Upper lobe of right lung (tissue), 1 donor: ENCODE measurements around the gene OAF. TPM values are rescaled to one million over a fixed set of nuclear protein-coding genes. Genes with fewer than 3 reads are reported as not detected.

Experiments used
- ATAC-seq: fragments of 200-7000 bp; cut with Tn5 transposase; one replicate; pipeline ENCODE4 v1.9.1; 2020; ENCODE audit warnings: mild to moderate bottlenecking, moderate library complexity
- DNase-seq: peaks from one replicate; pipeline ENCODE4 v3.0.0-alpha.2; 2020
- H3K27ac ChIP-seq: fragments of 200-600 bp; one replicate; pipeline ENCODE4 v1.8.0; 2022
- H3K27me3 ChIP-seq: fragments of 200-600 bp; one replicate; pipeline ENCODE4 v1.8.0; 2022; ENCODE audit warnings: mild to moderate bottlenecking
- H3K36me3 ChIP-seq: fragments of 200-600 bp; one replicate; pipeline ENCODE4 v1.8.0; 2022
- H3K4me1 ChIP-seq: fragments of 200-600 bp; one replicate; pipeline ENCODE4 v1.8.0; 2022
- H3K4me3 ChIP-seq: fragments of 200-600 bp; one replicate; pipeline ENCODE4 v1.8.0; 2022; ENCODE audit warnings: mild to moderate bottlenecking
- H3K9me3 ChIP-seq: fragments of 200-600 bp; one replicate; pipeline ENCODE4 v1.8.0; 2022
- intact Hi-C: fragments of 100-400 bp; cut with DNase I; formaldehyde crosslinking; loops from one replicate; pipeline ENCODE4 v1.11.0; 2022
- total RNA-seq: library from RNA; stranded (reverse); fragmentation: NEBNext Ultra II Directional; extraction: Animal tissue kit (Norgen Biotek cat#: 25700); gene quantifications from one replicate; pipeline ENCODE4 v1.2.1, GENCODE V29; 2021
- TF ChIP-seq, protein P1 (sequence below): fragments of 200-600 bp; IDR thresholded peaks from one replicate; pipeline ENCODE4 v1.8.0; 2022; ENCODE audit warnings: antibody characterized with exemption
- donor health status: DM: no; HTN: yes; CAD: no; lungs with severe emphysema.

The OAF gene
- total RNA-seq, 1 donor from 2014 or later = 19.8 TPM

DNA sequence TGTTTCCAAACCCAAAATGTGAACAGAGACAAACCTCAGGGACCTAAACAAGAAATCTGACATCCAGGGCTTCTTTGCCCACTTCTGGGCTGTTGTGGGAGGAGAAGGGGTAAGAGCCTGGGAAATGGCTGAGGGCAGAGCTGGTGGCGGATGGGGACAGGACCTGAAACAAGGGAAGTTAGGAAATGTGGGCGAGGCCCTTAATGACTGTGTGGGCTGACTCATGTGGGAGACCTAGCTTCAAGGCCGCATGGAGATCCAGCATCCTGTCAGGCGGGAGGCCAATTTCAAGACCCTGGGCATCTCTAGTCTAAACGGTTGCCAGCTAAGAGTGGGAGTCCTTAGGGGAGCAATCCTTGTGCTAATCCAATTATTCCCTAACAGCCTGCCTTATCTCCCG lies 2.1 kb upstream of the OAF start:
- DNase-seq = no peak
- H3K27ac ChIP-seq = no peak overlapping the region

DNA sequence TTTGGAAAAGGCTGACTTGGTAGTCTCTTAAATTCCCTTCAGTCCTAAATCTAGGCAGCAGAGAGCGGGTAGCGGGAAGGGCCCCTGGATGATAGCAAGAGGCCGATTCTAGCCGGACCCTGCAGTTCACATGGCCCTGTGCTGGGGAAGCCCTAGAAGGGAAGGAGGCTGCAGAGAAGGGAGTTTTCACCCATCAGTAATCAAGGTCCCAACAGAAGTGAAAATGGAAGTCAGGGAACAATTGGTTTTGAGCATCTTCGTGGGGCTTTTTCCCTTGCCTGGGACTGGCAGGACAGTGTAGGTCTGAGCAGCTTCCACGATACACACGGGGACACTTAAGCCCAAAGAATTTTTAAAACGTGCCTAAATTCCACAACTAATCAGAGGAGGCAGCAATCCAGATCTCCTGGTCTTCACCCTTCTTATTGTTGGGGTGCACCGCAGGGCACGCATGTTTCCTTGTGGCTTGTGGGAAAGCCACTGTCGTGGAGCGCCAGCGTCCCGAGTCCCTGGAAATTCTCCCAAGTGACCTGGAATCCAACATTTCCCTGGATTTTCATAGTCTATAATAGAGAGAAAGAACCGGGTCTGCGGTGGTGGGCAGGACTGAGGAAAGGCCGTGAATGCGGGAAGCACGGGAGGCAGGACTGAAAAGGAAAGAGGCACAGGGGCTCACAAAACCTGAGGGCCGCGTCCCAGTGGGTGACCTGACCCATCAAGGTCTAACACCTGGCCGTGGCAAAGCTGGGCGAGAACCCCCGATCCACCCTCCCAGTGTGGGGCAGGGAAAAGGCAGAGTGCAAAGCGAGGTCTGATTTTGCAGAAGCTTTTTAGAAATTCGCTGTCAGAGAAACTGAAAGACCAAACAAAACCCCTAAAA lies 846 bp upstream of the OAF start:
- TF ChIP-seq, protein P1, sequence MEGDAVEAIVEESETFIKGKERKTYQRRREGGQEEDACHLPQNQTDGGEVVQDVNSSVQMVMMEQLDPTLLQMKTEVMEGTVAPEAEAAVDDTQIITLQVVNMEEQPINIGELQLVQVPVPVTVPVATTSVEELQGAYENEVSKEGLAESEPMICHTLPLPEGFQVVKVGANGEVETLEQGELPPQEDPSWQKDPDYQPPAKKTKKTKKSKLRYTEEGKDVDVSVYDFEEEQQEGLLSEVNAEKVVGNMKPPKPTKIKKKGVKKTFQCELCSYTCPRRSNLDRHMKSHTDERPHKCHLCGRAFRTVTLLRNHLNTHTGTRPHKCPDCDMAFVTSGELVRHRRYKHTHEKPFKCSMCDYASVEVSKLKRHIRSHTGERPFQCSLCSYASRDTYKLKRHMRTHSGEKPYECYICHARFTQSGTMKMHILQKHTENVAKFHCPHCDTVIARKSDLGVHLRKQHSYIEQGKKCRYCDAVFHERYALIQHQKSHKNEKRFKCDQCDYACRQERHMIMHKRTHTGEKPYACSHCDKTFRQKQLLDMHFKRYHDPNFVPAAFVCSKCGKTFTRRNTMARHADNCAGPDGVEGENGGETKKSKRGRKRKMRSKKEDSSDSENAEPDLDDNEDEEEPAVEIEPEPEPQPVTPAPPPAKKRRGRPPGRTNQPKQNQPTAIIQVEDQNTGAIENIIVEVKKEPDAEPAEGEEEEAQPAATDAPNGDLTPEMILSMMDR = no peak
- H3K36me3 ChIP-seq = no peaks in the 10 kb centered on the region
- peak overlapping the region; percentile 64 for H3K4me3 ChIP-seq
- no peaks in the 10 kb centered on the region for H3K27me3 ChIP-seq
- no peak for ATAC-seq
- intact Hi-C loops = no loop called here
- no peaks in the 10 kb centered on the region for H3K9me3 ChIP-seq
- H3K4me1 ChIP-seq = peaks cover 24% of the 10 kb centered on the region
- H3K27ac ChIP-seq = peak overlapping the region; percentile 63
- no peak for DNase-seq

More for the DNA sequence above, 2.1 kb upstream of the OAF start:
- no peak overlapping the region for H3K4me3 ChIP-seq
- intact Hi-C loops = no loop called here
- H3K36me3 ChIP-seq = no peaks in the 10 kb centered on the region
- H3K4me1 ChIP-seq = peaks cover 24% of the 10 kb centered on the region
- peak; percentile 61 for ATAC-seq
- TF ChIP-seq, protein P1 = no peak
- H3K27me3 ChIP-seq = no peaks in the 10 kb centered on the region
- H3K9me3 ChIP-seq = no peaks in the 10 kb centered on the region

DNA sequence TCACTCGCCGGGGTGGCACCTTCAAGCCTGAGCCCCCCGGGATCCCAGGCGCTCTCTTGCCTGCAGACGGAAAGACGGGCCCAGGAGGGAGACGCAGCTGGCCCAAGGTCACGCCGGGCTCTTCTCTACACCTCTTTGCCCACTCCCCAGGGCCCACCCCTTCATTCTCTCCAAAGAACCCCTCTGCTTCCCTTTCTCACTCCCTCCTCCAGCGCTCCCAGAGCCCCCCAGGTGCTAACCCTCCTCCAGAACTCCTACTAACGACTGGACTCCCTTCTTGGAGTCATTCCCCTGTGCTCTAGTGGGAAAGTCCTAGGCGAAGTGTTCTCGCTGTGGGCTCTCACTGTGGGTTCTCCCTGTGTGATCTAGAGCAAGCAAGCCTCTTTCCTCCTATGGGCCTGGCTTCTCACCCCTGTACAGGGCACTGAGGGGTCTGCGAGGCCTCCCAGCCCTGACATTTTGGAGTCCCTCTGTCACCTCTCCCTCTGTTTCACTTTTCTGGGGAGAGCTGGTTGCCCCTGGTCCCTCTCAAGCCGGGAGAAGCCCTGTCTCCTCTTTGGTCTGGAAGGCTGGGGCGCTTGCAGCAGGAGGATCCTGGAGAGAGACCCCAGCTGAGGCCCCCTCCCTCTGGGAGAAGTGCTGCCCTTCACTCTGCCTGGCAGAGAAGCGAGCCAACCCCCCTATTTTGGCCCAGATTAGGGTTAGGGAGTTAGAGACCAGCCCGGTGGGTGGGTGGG lies 858 bp downstream of the OAF start:
- no peaks in the 10 kb centered on the region for H3K36me3 ChIP-seq
- TF ChIP-seq, protein P1 = no peak
- DNase-seq (no peak), ATAC-seq (no peak)
- H3K27me3 ChIP-seq = no peaks in the 10 kb centered on the region
- peak overlapping the region; percentile 13 for H3K27ac ChIP-seq
- H3K4me3 ChIP-seq = peak overlapping the region; percentile 64
- intact Hi-C loops = no loop called here
- H3K4me1 ChIP-seq = peaks cover 24% of the 10 kb centered on the region
- no peaks in the 10 kb centered on the region for H3K9me3 ChIP-seq

DNA sequence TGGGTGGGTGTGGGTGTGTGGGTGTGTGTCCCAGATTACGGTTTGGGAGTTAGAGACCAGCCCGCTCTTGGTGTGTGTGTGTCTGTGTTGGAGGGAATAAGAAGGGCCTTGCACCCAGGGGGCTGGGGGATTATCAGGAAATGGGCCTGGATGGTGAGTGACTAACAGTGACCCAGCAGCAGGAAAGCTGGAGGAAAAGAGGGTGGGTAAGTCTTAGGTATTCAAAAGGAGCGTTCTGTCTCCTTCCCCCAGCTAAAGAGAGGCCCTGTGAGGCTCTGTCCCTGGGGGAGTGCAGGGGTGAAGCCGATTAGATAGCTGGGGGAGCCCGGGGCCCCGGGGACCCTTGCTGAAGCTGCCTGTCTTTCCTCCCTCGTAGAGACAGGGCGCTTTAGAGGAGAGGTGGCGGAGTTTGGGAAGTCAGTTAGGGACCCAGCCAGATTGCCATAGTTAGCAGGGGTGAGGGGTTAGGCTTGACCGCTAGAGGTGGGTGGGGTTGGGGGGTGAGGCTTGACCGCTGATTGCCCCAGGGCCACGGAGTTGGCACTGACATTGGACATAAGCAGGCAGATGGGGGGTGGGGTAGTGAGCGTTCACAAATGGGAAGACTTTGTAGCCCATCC lies 1.5 kb downstream of the OAF start:
- intact Hi-C loops = no loop called here
- TF ChIP-seq, protein P1 = no peak
- peak overlapping the region; percentile 64 for H3K4me3 ChIP-seq
- no peak overlapping the region for H3K27ac ChIP-seq
- H3K4me1 ChIP-seq = peaks cover 24% of the 10 kb centered on the region
- H3K9me3 ChIP-seq = no peaks in the 10 kb centered on the region
- ATAC-seq (no peak), DNase-seq (no peak)
- H3K27me3 ChIP-seq = no peaks in the 10 kb centered on the region
- H3K36me3 ChIP-seq = no peaks in the 10 kb centered on the region

DNA sequence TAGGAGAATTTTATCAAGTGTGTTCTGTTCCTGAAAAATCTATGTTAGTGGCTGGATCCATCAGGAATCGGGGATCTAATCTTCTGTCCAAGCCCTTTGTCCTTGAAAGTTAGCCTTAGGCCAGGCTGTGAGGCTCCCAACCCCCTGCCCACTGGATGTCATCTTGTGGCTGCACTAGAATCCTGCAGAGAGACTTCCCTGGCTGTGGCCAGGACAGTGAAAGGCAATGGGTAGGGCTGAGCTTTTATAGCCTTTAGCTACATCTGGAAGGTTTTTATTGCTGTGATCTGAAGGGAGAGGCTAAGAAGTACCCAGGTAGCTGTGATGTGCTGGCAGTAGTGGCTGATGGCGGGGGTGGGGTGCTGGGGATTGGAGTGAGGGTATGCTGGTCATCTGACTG lies 2.1 kb downstream of the OAF start:
- Histone ChIP-seq H3K27me3 (no peaks in the 10 kb centered on the region), H3K36me3 (no peaks in the 10 kb centered on the region), H3K4me1 (peaks cover 23% of the 10 kb centered on the region), H3K27ac (no peak overlapping the region), H3K4me3 (peak overlapping the region; percentile 64), H3K9me3 (no peaks in the 10 kb centered on the region)
- ATAC-seq (no peak), DNase-seq (no peak)
- intact Hi-C loops = no loop called here
- TF ChIP-seq, protein P1 = no peak
